Duodenal mucosa (tissue), 2 donors: ENCODE data around the gene FPGS.
A peak's percentile ranks its signal among the peaks of the same experiment; 100 is the strongest.

Source experiments
- H3K27ac ChIP-seq: one replicate; pipeline ENCODE4 v1.7.0; 2013; ENCODE audit warnings: low read depth, low read length
- H3K27me3 ChIP-seq, 2 donors: one replicate each; pipeline ENCODE4 v1.7.0; 2013; ENCODE audit warnings: low read length in 2 of 2, control low read depth in 1 of 2; ENCODE audit not compliant: insufficient read depth in 2 of 2, control insufficient read depth in 1 of 2
- H3K36me3 ChIP-seq, 2 donors: one replicate each; pipeline ENCODE4 v1.7.0; 2013; ENCODE audit warnings: low read length in 2 of 2, control low read depth in 1 of 2; ENCODE audit not compliant: insufficient read depth in 2 of 2, control insufficient read depth in 1 of 2
- H3K4me1 ChIP-seq, 2 donors: one replicate each; pipeline ENCODE4 v1.7.0; 2013; ENCODE audit warnings: low read length in 2 of 2, control low read depth in 1 of 2; ENCODE audit not compliant: insufficient read depth in 2 of 2, control insufficient read depth in 1 of 2
- H3K4me3 ChIP-seq, 2 donors: one replicate each; pipeline ENCODE4 v1.7.0; 2013; ENCODE audit warnings: low read length in 2 of 2, low read depth in 1 of 2
- H3K9ac ChIP-seq, 2 donors: one replicate each; pipeline ENCODE4 v1.7.0; 2013; ENCODE audit warnings: low read length in 2 of 2, low read depth in 1 of 2
- H3K9me3 ChIP-seq, 2 donors: one replicate each; pipeline ENCODE4 v1.7.0; 2013; ENCODE audit warnings: low read length in 2 of 2, control low read depth in 1 of 2; ENCODE audit not compliant: control insufficient read depth in 1 of 2

Gene FPGS

GRCh38 chr9:127761061-127761460 lies 41.6 kb upstream of the FPGS start:
- H3K9ac ChIP-seq = no peak overlapping the region
- H3K4me1 ChIP-seq = peaks cover 0 to 12% of the 10 kb centered on the region in 2 donors
- no peaks in the 10 kb centered on the region for H3K9me3 ChIP-seq
- H3K36me3 ChIP-seq = no peaks in the 10 kb centered on the region
- H3K27ac ChIP-seq = no peak overlapping the region
- H3K4me3 ChIP-seq = no peak overlapping the region
- peaks cover 0 to 4% of the 10 kb centered on the region in 2 donors for H3K27me3 ChIP-seq

GRCh38 chr9:127761491-127761956 lies 41.2 kb upstream of the FPGS start:
- H3K4me3 ChIP-seq = no peak overlapping the region
- peaks cover 0 to 14% of the 10 kb centered on the region in 2 donors for H3K4me1 ChIP-seq
- H3K27me3 ChIP-seq = peaks cover 0 to 4% of the 10 kb centered on the region in 2 donors
- H3K36me3 ChIP-seq = no peaks in the 10 kb centered on the region
- H3K9me3 ChIP-seq = no peaks in the 10 kb centered on the region
- no peak overlapping the region for H3K9ac ChIP-seq
- no peak overlapping the region for H3K27ac ChIP-seq

- H3K4me3 ChIP-seq = no peak overlapping the region
- no peak overlapping the region for H3K9ac ChIP-seq
- H3K27me3 ChIP-seq = peaks cover 0 to 4% of the 10 kb centered on the region in 2 donors
- peak overlapping the region; percentile 50 for H3K27ac ChIP-seq
- no peaks in the 10 kb centered on the region for H3K9me3 ChIP-seq
- peaks cover 0 to 18% of the 10 kb centered on the region in 2 donors for H3K4me1 ChIP-seq
- H3K36me3 ChIP-seq = no peaks in the 10 kb centered on the region
These were observed 40.5 kb upstream of the FPGS start for GRCh38 chr9:127762111-127762676.

GRCh38 chr9:127763918-127764384 lies 38.7 kb upstream of the FPGS start:
- peaks cover 0 to 4% of the 10 kb centered on the region in 2 donors for H3K27me3 ChIP-seq
- H3K9me3 ChIP-seq = no peaks in the 10 kb centered on the region
- H3K27ac ChIP-seq = no peak overlapping the region
- peaks cover 0 to 22% of the 10 kb centered on the region in 2 donors for H3K4me1 ChIP-seq
- H3K9ac ChIP-seq = no peak overlapping the region
- H3K36me3 ChIP-seq = no peaks in the 10 kb centered on the region
- H3K4me3 ChIP-seq = no peak overlapping the region

- Histone ChIP-seq H3K27me3 (peaks cover 0 to 4% of the 10 kb centered on the region in 2 donors), H3K4me3 (no peak overlapping the region), H3K4me1 (peaks cover 2 to 31% of the 10 kb centered on the region in 2 donors), H3K9me3 (no peaks in the 10 kb centered on the region), H3K27ac (no peak overlapping the region), H3K36me3 (no peaks in the 10 kb centered on the region), H3K9ac (no peak overlapping the region)
These were observed 37.3 kb upstream of the FPGS start for GRCh38 chr9:127765418-127765817.

- Histone ChIP-seq H3K27ac (peak overlapping the region; percentile 7), H3K36me3 (no peaks in the 10 kb centered on the region), H3K9ac (no peak overlapping the region), H3K9me3 (no peaks in the 10 kb centered on the region), H3K27me3 (peaks cover 0 to 2% of the 10 kb centered on the region in 2 donors), H3K4me3 (no peak overlapping the region), H3K4me1 (peaks cover 12 to 42% of the 10 kb centered on the region in 2 donors)
These were observed 35.3 kb upstream of the FPGS start for GRCh38 chr9:127767410-127767809.

- Histone ChIP-seq H3K9ac (no peak overlapping the region), H3K27ac (peak overlapping the region; percentile 7), H3K27me3 (no peaks in the 10 kb centered on the region), H3K4me1 (peaks cover 12 to 38% of the 10 kb centered on the region in 2 donors), H3K9me3 (no peaks in the 10 kb centered on the region), H3K4me3 (no peak overlapping the region), H3K36me3 (no peaks in the 10 kb centered on the region)
These were observed 34.8 kb upstream of the FPGS start for GRCh38 chr9:127767909-127768331.

GRCh38 chr9:127768698-127769097 lies 34.0 kb upstream of the FPGS start:
- Histone ChIP-seq H3K9me3 (no peaks in the 10 kb centered on the region), H3K36me3 (peaks cover 0 to 3% of the 10 kb centered on the region in 2 donors), H3K27me3 (no peaks in the 10 kb centered on the region), H3K9ac (no peak overlapping the region), H3K27ac (no peak overlapping the region), H3K4me1 (peaks cover 12 to 34% of the 10 kb centered on the region in 2 donors), H3K4me3 (no peak overlapping the region)

- Histone ChIP-seq H3K4me3 (no peak overlapping the region), H3K9me3 (no peaks in the 10 kb centered on the region), H3K27me3 (no peaks in the 10 kb centered on the region), H3K36me3 (peaks cover 0 to 3% of the 10 kb centered on the region in 2 donors), H3K27ac (no peak overlapping the region), H3K4me1 (peaks cover 12 to 34% of the 10 kb centered on the region in 2 donors), H3K9ac (no peak overlapping the region)
These were observed 33.6 kb upstream of the FPGS start for GRCh38 chr9:127769101-127769500.

GRCh38 chr9:127769929-127770582 lies 32.6 kb upstream of the FPGS start:
- H3K4me3 ChIP-seq = peak overlapping the region in 1 of 2 donors; percentile 67
- H3K4me1 ChIP-seq = peaks cover 12 to 34% of the 10 kb centered on the region in 2 donors
- no peak overlapping the region for H3K27ac ChIP-seq
- H3K36me3 ChIP-seq = peaks cover 0 to 3% of the 10 kb centered on the region in 2 donors
- H3K9me3 ChIP-seq = no peaks in the 10 kb centered on the region
- H3K9ac ChIP-seq = peak overlapping the region; percentile 18 to 54
- H3K27me3 ChIP-seq = no peaks in the 10 kb centered on the region
